Astrocyte (in vitro differentiated cells and primary cell): ENCODE data around the gene ZNF101. TPM values are rescaled to one million over a fixed set of nuclear protein-coding genes. Genes with fewer than 3 reads are reported as not detected.
A peak's percentile ranks its signal among the peaks of the same experiment; 100 is the strongest.
"Not testable (repeated sequence)": the region's sequence is repeated elsewhere in the genome, so short reads cannot be mapped to it uniquely, and the experiment has no call there.

Experiments used
- DNase-seq: peaks from one replicate; pipeline ENCODE4 v3.0.0-alpha.2; 2010; ENCODE audit warnings: low read depth
- FAIRE-seq: peaks from 2 replicates; lab custom pipeline; 2011; peaks lifted over from hg19 to GRCh38; lab: Jason Lieb, UNC
- H2AFZ ChIP-seq: 2 replicates; pipeline ENCODE4 v1.6.0; 2012; ENCODE audit warnings: low read depth, low read length, inconsistent platforms
- H3K27ac ChIP-seq: 2 replicates; pipeline ENCODE4 v1.5.1; 2011; ENCODE audit warnings: low read depth, low read length, inconsistent platforms
- H3K27me3 ChIP-seq: 2 replicates; pipeline ENCODE4 v1.6.0; 2011; ENCODE audit warnings: low read length, inconsistent platforms; ENCODE audit not compliant: insufficient read depth
- H3K36me3 ChIP-seq: 2 replicates; pipeline ENCODE4 v1.5.1; 2011; ENCODE audit warnings: low read length, inconsistent platforms; ENCODE audit not compliant: insufficient read depth
- H3K4me1 ChIP-seq: 2 replicates; pipeline ENCODE4 v1.5.1; 2011; ENCODE audit warnings: low read length, inconsistent platforms; ENCODE audit not compliant: insufficient read depth
- H3K4me2 ChIP-seq: 2 replicates; pipeline ENCODE4 v1.6.0; 2012; ENCODE audit warnings: low read length, inconsistent platforms
- H3K4me3 ChIP-seq: 2 replicates; pipeline ENCODE4 v1.5.1; 2011; ENCODE audit warnings: low read depth, mild to moderate bottlenecking, low read length, inconsistent platforms; ENCODE audit not compliant: insufficient read depth
- H3K79me2 ChIP-seq: 2 replicates; pipeline ENCODE4 v1.6.0; 2012; ENCODE audit warnings: mild to moderate bottlenecking, low read length, inconsistent platforms; ENCODE audit not compliant: insufficient read depth
- H3K9ac ChIP-seq: 2 replicates; pipeline ENCODE4 v1.6.0; 2012; ENCODE audit warnings: mild to moderate bottlenecking, low read length, inconsistent platforms
- H3K9me3 ChIP-seq: 2 replicates; pipeline ENCODE4 v1.5.1; 2012; ENCODE audit warnings: low read depth, mild to moderate bottlenecking, low read length, inconsistent platforms; ENCODE audit not compliant: insufficient read depth
- H4K20me1 ChIP-seq: 2 replicates; pipeline ENCODE4 v1.6.0; 2012; ENCODE audit warnings: low read length, inconsistent platforms; ENCODE audit not compliant: insufficient read depth
- H3K27ac Mint-ChIP-seq: one replicate; pipeline ENCODE4 v1.8.0; 2021; ENCODE audit warnings: mild to moderate bottlenecking, mixed read lengths; ENCODE audit not compliant: unreplicated experiment
- H3K27me3 Mint-ChIP-seq: one replicate; pipeline ENCODE4 v1.8.0; 2021; ENCODE audit warnings: low read depth, mixed read lengths; ENCODE audit not compliant: unreplicated experiment
- H3K36me3 Mint-ChIP-seq: one replicate; pipeline ENCODE4 v1.8.0; 2021; ENCODE audit warnings: low read depth, mixed read lengths; ENCODE audit not compliant: unreplicated experiment
- H3K4me1 Mint-ChIP-seq: one replicate; pipeline ENCODE4 v1.8.0; 2021; ENCODE audit warnings: low read depth, mixed read lengths; ENCODE audit not compliant: unreplicated experiment
- H3K4me3 Mint-ChIP-seq: one replicate; pipeline ENCODE4 v1.8.0; 2021; ENCODE audit warnings: mild to moderate bottlenecking, moderate library complexity, mixed read lengths; ENCODE audit not compliant: unreplicated experiment
- H3K9me3 Mint-ChIP-seq: one replicate; pipeline ENCODE4 v1.8.0; 2021; ENCODE audit warnings: mild to moderate bottlenecking, mixed read lengths; ENCODE audit not compliant: unreplicated experiment
- CTCF ChIP-seq: IDR thresholded peaks from 2 replicates; pipeline ENCODE4 v1.5.1; 2011; ENCODE audit warnings: low read depth, mild to moderate bottlenecking, inconsistent platforms, low read length, moderate library complexity; ENCODE audit not compliant: insufficient read depth
- EZH2 ChIP-seq: IDR thresholded peaks from 2 replicates; pipeline ENCODE4 v1.6.1; 2012; ENCODE audit warnings: mild to moderate bottlenecking, low read length, inconsistent platforms; ENCODE audit not compliant: insufficient read depth
- total RNA-seq: library from RNA; stranded (reverse); gene quantifications from 2 replicates; pipeline ENCODE4 v1.2.1, GENCODE V29; 2021

The ZNF101 gene
- total RNA-seq, 1 donor from 2014 or later, result 8.9 TPM

GRCh38 chr19:19663256-19664120 lies 5.2 kb upstream of the ZNF101 start, which contains the start of gene ATP13A1:
TSS of gene ATP13A1 (minus strand) at chr19:19663676. CDS start at chr19:19663666, 10 bp downstream.
- Histone ChIP-seq H3K9me3 (no peaks in the 10 kb centered on the region), H4K20me1 (peaks cover 31% of the 10 kb centered on the region), H2AFZ (peak within 1 kb of the TSS; percentile 99), H3K4me1 (peaks cover 21% of the 10 kb centered on the region), H3K27ac (peak within 1 kb of the TSS; percentile 91), H3K79me2 (peaks cover 43% of the 10 kb centered on the region), H3K27me3 (no peaks in the 10 kb centered on the region), H3K4me3 (peak within 1 kb of the TSS; percentile 94), H3K4me2 (peak within 1 kb of the TSS; percentile 95), H3K36me3 (peaks cover 1% of the 10 kb centered on the region), H3K9ac (peak within 1 kb of the TSS; percentile 93)
- DNase-seq (peak; percentile 97), FAIRE-seq (peak; percentile 13)
- Mint-ChIP-seq H3K27me3 (no peaks in the 10 kb centered on the region), H3K27ac (peak within 1 kb of the TSS; percentile 96), H3K36me3 (no peaks in the 10 kb centered on the region), H3K4me1 (peaks cover 10% of the 10 kb centered on the region), H3K4me3 (peak within 1 kb of the TSS; percentile 94), H3K9me3 (no peaks in the 10 kb centered on the region)
- TF ChIP-seq EZH2, result no peak
- TF ChIP-seq CTCF, result no peak

GRCh38 chr19:19665420-19665948 lies 3.2 kb upstream of the ZNF101 start:
- H3K79me2 ChIP-seq, result peaks cover 43% of the 10 kb centered on the region
- not testable (repeated sequence) for FAIRE-seq, H3K4me2 ChIP-seq, H3K27me3 ChIP-seq, H3K27me3 Mint-ChIP-seq, H3K36me3 ChIP-seq, H3K9me3 ChIP-seq, H3K27ac Mint-ChIP-seq, H3K4me3 Mint-ChIP-seq, H3K4me3 ChIP-seq, DNase-seq, H3K9ac ChIP-seq, H3K27ac ChIP-seq, H3K36me3 Mint-ChIP-seq, H3K9me3 Mint-ChIP-seq, H2AFZ ChIP-seq
- peaks cover 29% of the 10 kb centered on the region for H3K4me1 ChIP-seq
- peaks cover 11% of the 10 kb centered on the region for H3K4me1 Mint-ChIP-seq
- H4K20me1 ChIP-seq, result peaks cover 21% of the 10 kb centered on the region

- no peak for DNase-seq
- TF ChIP-seq EZH2 (no peak), CTCF (no peak)
Observed at GRCh38 chr19:19670070-19670551, 1.5 kb downstream of the ZNF101 start.

More at GRCh38 chr19:19670070-19670551, 1.5 kb downstream of the ZNF101 start:
- Mint-ChIP-seq H3K27me3 (no peaks in the 10 kb centered on the region), H3K9me3 (peaks cover 7% of the 10 kb centered on the region), H3K36me3 (peaks cover 20% of the 10 kb centered on the region), H3K4me1 (peaks cover 3% of the 10 kb centered on the region), H3K27ac (peak overlapping the region; percentile 53), H3K4me3 (peak overlapping the region; percentile 87)
- no peaks in the 10 kb centered on the region for H3K27me3 ChIP-seq
- peaks cover 18% of the 10 kb centered on the region for H3K79me2 ChIP-seq
- no peak for FAIRE-seq
- H4K20me1 ChIP-seq, result no peaks in the 10 kb centered on the region
- no peak overlapping the region for H3K4me3 ChIP-seq
- no peak overlapping the region for H3K27ac ChIP-seq
- H3K4me2 ChIP-seq, result peak overlapping the region; percentile 97
- peaks cover 13% of the 10 kb centered on the region for H3K4me1 ChIP-seq
- peaks cover 2% of the 10 kb centered on the region for H3K9me3 ChIP-seq
- H2AFZ ChIP-seq, result peak overlapping the region; percentile 24
- H3K36me3 ChIP-seq, result no peaks in the 10 kb centered on the region
- H3K9ac ChIP-seq, result no peak overlapping the region
